Fibroblast of lung (primary cell): ENCODE measurements around the gene COMMD10. TPM values are rescaled to one million over a fixed set of nuclear protein-coding genes. Genes with fewer than 3 reads are reported as not detected.

ENCODE experiments used
- DNase-seq, 2 donors: peaks; one replicate each; pipeline versions ENCODE4 v3.0.0 to v3.0.0-alpha.2; 2010; ENCODE audit warnings: low read depth in 2 of 2
- H2AFZ ChIP-seq: 2 replicates; pipeline ENCODE4 v1.5.1; 2012; ENCODE audit warnings: low read length, control low read depth, inconsistent platforms
- H3K27ac ChIP-seq: 2 replicates; pipeline ENCODE4 v1.5.1; 2011; ENCODE audit warnings: low read length, control low read depth; ENCODE audit not compliant: insufficient read depth
- H3K27me3 ChIP-seq: 2 replicates; pipeline ENCODE4 v1.5.1; 2011; ENCODE audit warnings: mild to moderate bottlenecking, low read length; ENCODE audit not compliant: control insufficient read depth, insufficient read depth
- H3K36me3 ChIP-seq: 2 replicates; pipeline ENCODE4 v1.5.1; 2011; ENCODE audit warnings: low read length; ENCODE audit not compliant: control insufficient read depth, insufficient read depth
- H3K4me1 ChIP-seq: 2 replicates; pipeline ENCODE4 v1.5.1; 2011; ENCODE audit warnings: low read length; ENCODE audit not compliant: control insufficient read depth, insufficient read depth; ENCODE audit errors: extremely low read depth
- H3K4me2 ChIP-seq: 2 replicates; pipeline ENCODE4 v1.5.1; 2011; ENCODE audit warnings: low read length, control low read depth; ENCODE audit not compliant: insufficient read depth; ENCODE audit errors: extremely low read depth
- H3K4me3 ChIP-seq, 4 experiments: fragments of 200-600 bp in 1 of 4; sonication (generic) in 1 of 4; replicated peaks in 1 of 4; 2 replicates each; pipeline ENCODE4 v1.5.1; 2011 to 2016; ENCODE audit warnings: low read length in 4 of 4, low read depth in 3 of 4, mild to moderate bottlenecking in 3 of 4, control low read depth in 2 of 4, inconsistent platforms in 1 of 4, mixed read lengths in 1 of 4; ENCODE audit not compliant: insufficient read depth in 1 of 4; ENCODE audit errors: control extremely low read depth in 1 of 4
- H3K79me2 ChIP-seq: 2 replicates; pipeline ENCODE4 v1.5.1; 2012; ENCODE audit warnings: mild to moderate bottlenecking, low read length, inconsistent platforms; ENCODE audit not compliant: control insufficient read depth, insufficient read depth
- H3K9ac ChIP-seq: 2 replicates; pipeline ENCODE4 v1.5.1; 2011; ENCODE audit warnings: mild to moderate bottlenecking, low read length, control low read depth; ENCODE audit not compliant: insufficient read depth
- H3K9me3 ChIP-seq: 2 replicates; pipeline ENCODE4 v1.5.1; 2012; ENCODE audit warnings: low read depth, low read length; ENCODE audit not compliant: control insufficient read depth, insufficient read depth
- H4K20me1 ChIP-seq: 2 replicates; pipeline ENCODE4 v1.5.1; 2011; ENCODE audit warnings: low read length; ENCODE audit not compliant: control insufficient read depth, insufficient read depth; ENCODE audit errors: extremely low read depth
- EZH2 ChIP-seq: IDR thresholded peaks from 2 replicates; pipeline ENCODE4 v1.5.1; 2012; ENCODE audit warnings: low read length, control low read depth, mild to moderate bottlenecking; ENCODE audit errors: missing control alignments
- polyA plus RNA-seq, 2 donors: library from polyadenylated mRNA; depleted of rRNA in 1 of 2; stranded (reverse) in 1 of 2; unstranded in 1 of 2; fragments of >200 nt; gene quantifications; 2 replicates each; pipeline ENCODE4 v1.2.1, GENCODE V29; 2011 to 2012; ENCODE audit warnings: missing spikeins in 1 of 2
- total RNA-seq: library from RNA; depleted of rRNA; stranded (reverse); fragments of >200 nt; gene quantifications from 2 replicates; pipeline ENCODE4 v1.2.1, GENCODE V29; 2014
- TF ChIP-seq, protein P1 (sequence below), 2 donors: IDR thresholded peaks in 1 of 2; conservative IDR thresholded peaks in 1 of 2; 1 replicate in 1 of 2; 2 replicates in 1 of 2; pipeline ENCODE4 v1.5.1; 2011 to 2012; ENCODE audit warnings: low read length in 2 of 2, control low read depth in 1 of 2, inconsistent platforms in 1 of 2, low read depth in 1 of 2, mild to moderate bottlenecking in 1 of 2

COMMD10 gene
- total and polyA plus RNA-seq, 2 donors (not counting 1 experiment from before 2014, with no cell fraction given), result 24.2 to 35.8 TPM

DNA sequence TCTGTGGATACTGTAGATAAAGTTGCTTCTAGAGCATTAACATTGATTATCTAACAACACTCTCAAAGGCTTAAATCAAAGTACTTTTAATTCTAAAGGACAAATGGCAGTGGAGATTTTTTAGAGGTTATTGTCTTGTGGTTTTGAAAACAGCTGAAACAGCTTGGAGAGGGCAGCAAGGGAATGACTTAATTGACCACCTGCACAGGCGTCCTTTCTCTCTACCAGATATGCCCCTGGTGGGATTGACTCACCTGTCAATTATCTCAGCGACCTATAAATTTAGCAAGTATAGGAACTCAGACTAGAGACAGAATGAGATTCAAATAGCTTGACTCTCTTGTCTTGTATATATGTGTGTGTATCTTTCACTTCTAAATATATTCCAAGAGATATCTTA is 39.0 kb upstream of the COMMD10 start:
- no peak overlapping the region for H3K4me2 ChIP-seq

DNA sequence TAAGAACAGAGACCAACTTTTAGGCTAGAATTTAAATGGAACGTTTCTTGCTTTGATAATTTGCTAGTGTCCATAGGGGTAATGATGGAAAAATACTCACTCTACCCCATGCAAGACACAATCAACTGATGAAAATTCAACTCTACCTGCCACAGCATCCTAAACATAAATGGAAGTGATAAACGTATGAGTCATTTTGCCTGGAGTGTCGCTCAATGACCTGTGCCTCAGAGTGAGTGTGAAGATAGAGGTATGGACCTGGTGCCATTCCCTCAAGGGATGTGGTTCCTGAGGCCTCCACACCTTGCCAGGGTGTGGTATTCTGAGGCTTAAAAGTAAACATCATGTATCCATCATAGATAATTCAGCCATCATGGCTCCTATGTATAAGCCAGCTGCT is 38.6 kb upstream of the COMMD10 start:
- no peak for DNase-seq
- no peaks in the 10 kb centered on the region for H3K36me3 ChIP-seq
- H4K20me1 ChIP-seq, result no peaks in the 10 kb centered on the region
- H3K9ac ChIP-seq, result no peak overlapping the region
- no peak overlapping the region for H2AFZ ChIP-seq
- TF ChIP-seq, protein P1, sequence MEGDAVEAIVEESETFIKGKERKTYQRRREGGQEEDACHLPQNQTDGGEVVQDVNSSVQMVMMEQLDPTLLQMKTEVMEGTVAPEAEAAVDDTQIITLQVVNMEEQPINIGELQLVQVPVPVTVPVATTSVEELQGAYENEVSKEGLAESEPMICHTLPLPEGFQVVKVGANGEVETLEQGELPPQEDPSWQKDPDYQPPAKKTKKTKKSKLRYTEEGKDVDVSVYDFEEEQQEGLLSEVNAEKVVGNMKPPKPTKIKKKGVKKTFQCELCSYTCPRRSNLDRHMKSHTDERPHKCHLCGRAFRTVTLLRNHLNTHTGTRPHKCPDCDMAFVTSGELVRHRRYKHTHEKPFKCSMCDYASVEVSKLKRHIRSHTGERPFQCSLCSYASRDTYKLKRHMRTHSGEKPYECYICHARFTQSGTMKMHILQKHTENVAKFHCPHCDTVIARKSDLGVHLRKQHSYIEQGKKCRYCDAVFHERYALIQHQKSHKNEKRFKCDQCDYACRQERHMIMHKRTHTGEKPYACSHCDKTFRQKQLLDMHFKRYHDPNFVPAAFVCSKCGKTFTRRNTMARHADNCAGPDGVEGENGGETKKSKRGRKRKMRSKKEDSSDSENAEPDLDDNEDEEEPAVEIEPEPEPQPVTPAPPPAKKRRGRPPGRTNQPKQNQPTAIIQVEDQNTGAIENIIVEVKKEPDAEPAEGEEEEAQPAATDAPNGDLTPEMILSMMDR (conservative IDR thresholded peaks at IDR 0.05 in 1 of 2, IDR thresholded peaks at IDR 0.05 in 1 of 2; ENCODE audit: low read depth in 1 of 2, low read length in 2 of 2), result no peak
- TF ChIP-seq EZH2, result no peak
- no peaks in the 10 kb centered on the region for H3K4me1 ChIP-seq
- no peak overlapping the region for H3K27ac ChIP-seq
- no peak overlapping the region for H3K4me3 ChIP-seq
- no peaks in the 10 kb centered on the region for H3K79me2 ChIP-seq
- H3K4me2 ChIP-seq, result no peak overlapping the region
- no peaks in the 10 kb centered on the region for H3K27me3 ChIP-seq
- H3K9me3 ChIP-seq, result no peaks in the 10 kb centered on the region

More for the DNA sequence above, 39.0 kb upstream of the COMMD10 start:
- Histone ChIP-seq H3K4me1 (no peaks in the 10 kb centered on the region), H4K20me1 (no peaks in the 10 kb centered on the region), H3K79me2 (no peaks in the 10 kb centered on the region), H3K9me3 (no peaks in the 10 kb centered on the region), H3K27me3 (no peaks in the 10 kb centered on the region), H2AFZ (no peak overlapping the region), H3K4me3 (no peak overlapping the region), H3K27ac (no peak overlapping the region), H3K36me3 (no peaks in the 10 kb centered on the region), H3K9ac (no peak overlapping the region)
- peak in 1 of 2 donors; percentile 32 for DNase-seq
- TF ChIP-seq, protein P1 (conservative IDR thresholded peaks at IDR 0.05 in 1 of 2, IDR thresholded peaks at IDR 0.05 in 1 of 2; ENCODE audit: low read depth in 1 of 2, low read length in 2 of 2), result no peak
- TF ChIP-seq EZH2, result no peak

DNA sequence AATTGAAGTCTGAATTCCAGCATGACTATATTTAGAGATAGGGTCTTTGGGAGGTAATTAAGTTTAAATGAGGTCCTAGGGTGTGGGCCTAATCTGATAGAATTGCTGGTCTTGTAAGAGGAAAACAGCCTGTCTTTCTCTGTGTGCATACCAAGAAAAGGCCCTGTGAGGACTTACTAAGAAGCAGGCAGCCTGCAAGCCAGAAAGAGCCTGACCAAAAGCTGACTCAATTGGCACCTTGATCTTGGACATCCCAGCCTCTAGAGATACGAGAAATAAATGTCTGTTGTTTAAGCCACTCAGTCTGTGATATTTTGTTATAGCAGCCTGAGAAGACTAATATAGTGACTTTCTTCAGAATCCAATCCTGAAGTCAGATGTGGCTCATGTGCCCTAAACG is 38.0 kb upstream of the COMMD10 start:
- Histone ChIP-seq H3K4me2 (no peak overlapping the region), H3K4me1 (no peaks in the 10 kb centered on the region), H2AFZ (no peak overlapping the region), H3K9me3 (no peaks in the 10 kb centered on the region), H3K9ac (no peak overlapping the region), H3K79me2 (no peaks in the 10 kb centered on the region), H3K36me3 (no peaks in the 10 kb centered on the region), H3K27ac (no peak overlapping the region), H4K20me1 (no peaks in the 10 kb centered on the region), H3K27me3 (no peaks in the 10 kb centered on the region), H3K4me3 (no peak overlapping the region)
- TF ChIP-seq EZH2, result no peak
- TF ChIP-seq, protein P1 (conservative IDR thresholded peaks at IDR 0.05 in 1 of 2, IDR thresholded peaks at IDR 0.05 in 1 of 2; ENCODE audit: low read depth in 1 of 2, low read length in 2 of 2), result no peak
- DNase-seq, result no peak
